ENCODE data around the gene ADORA2B. TPM values are rescaled to one million over a fixed set of nuclear protein-coding genes. Genes with fewer than 3 reads are reported as not detected.
A peak's percentile ranks its signal among the peaks of the same experiment; 100 is the strongest.

The ADORA2B gene
- total and polyA plus RNA-seq, 4 donors: 0.63 to 1.2 (median 0.71) TPM; not detected in 1

DNA sequence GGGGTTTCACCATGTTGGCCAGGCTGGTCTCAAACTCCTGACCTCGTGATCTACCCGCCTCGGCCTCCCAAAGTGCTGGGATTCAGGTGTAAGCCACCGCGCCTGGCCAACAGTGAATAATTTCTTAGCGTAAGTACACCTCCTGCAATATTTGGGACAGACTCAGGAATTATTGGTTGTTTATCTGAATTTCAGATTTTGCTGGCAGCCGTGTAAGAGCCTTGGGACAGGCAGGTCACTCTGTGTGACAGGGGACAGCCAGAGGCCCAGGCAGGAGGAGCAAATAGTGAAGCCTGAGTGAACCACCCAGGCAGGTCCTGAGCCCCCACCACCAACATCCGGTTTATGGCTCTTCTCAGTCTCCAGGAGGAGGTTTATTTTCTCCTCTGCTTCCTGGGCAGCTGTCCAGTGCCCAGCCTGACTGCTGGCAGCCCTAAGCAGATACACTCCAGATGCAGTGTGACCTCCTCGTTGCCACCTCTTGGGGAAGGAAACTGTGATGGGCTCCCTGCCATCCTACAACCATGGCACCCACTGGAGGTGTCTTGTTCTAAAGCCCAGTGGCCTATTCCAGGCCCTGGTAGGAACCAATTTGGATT, 26.2 kb upstream of the ADORA2B start:
- intact Hi-C loops (cut with DNase I): no loop called here

DNA sequence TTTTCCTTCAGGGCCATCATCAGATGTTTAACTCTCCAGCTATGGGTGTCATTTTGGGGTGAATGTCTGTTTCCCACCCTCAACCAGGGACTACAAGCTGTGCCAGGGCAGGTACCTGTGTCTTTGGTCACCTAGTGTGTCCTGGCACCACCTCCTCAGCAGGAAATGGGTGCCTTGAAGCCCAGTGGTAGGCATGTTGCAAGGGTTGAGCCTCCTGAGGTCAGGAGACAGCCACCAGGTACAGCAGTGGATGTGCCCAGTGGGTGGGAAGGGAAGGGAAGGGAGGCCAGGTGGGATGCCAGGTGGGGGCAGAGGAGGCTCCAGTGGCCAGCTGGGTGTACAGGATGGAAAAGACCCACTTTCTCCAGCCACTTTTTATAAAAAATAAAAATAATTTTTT, 25.5 kb upstream of the ADORA2B start:
- ATAC-seq (ENCODE audit: low FRiP score): no peak
- Histone ChIP-seq H3K4me3 (ENCODE audit: low read length in 2 of 2) (no peak overlapping the region), H3K36me3 (ENCODE audit: control insufficient read depth in 1 of 2, insufficient read depth in 2 of 2, low read length in 1 of 2) (no peaks in the 10 kb centered on the region), H3K27me3 (ENCODE audit: control insufficient read depth in 1 of 2, insufficient read depth in 2 of 2, low read length in 1 of 2) (no peaks in the 10 kb centered on the region), H3K27ac (ENCODE audit: low read depth in 1 of 2, low read length in 2 of 2) (no peak overlapping the region), H3K4me1 (ENCODE audit: control insufficient read depth in 1 of 2, insufficient read depth in 2 of 2, low read length in 2 of 2) (no peaks in the 10 kb centered on the region), H3K9me3 (ENCODE audit: control insufficient read depth, low read length) (peaks cover 1% of the 10 kb centered on the region)
- no peak for DNase-seq
- intact Hi-C loops (cut with DNase I): no loop called here

More for the DNA sequence above, 26.2 kb upstream of the ADORA2B start:
- no peaks in the 10 kb centered on the region for H3K4me1 ChIP-seq (ENCODE audit: control insufficient read depth in 1 of 2, insufficient read depth in 2 of 2, low read length in 2 of 2)
- no peak overlapping the region for H3K4me3 ChIP-seq (ENCODE audit: low read length in 2 of 2)
- peaks cover 1% of the 10 kb centered on the region for H3K9me3 ChIP-seq (ENCODE audit: control insufficient read depth, low read length)
- H3K36me3 ChIP-seq (ENCODE audit: control insufficient read depth in 1 of 2, insufficient read depth in 2 of 2, low read length in 1 of 2): no peaks in the 10 kb centered on the region
- ATAC-seq (ENCODE audit: low FRiP score) (no peak), DNase-seq (no peak)
- no peaks in the 10 kb centered on the region for H3K27me3 ChIP-seq (ENCODE audit: control insufficient read depth in 1 of 2, insufficient read depth in 2 of 2, low read length in 1 of 2)
- H3K27ac ChIP-seq (ENCODE audit: low read depth in 1 of 2, low read length in 2 of 2): no peak overlapping the region
- WGBS, 2 donors: 80 to 82% methylated on average over 9 of the region's 9 CpGs

DNA sequence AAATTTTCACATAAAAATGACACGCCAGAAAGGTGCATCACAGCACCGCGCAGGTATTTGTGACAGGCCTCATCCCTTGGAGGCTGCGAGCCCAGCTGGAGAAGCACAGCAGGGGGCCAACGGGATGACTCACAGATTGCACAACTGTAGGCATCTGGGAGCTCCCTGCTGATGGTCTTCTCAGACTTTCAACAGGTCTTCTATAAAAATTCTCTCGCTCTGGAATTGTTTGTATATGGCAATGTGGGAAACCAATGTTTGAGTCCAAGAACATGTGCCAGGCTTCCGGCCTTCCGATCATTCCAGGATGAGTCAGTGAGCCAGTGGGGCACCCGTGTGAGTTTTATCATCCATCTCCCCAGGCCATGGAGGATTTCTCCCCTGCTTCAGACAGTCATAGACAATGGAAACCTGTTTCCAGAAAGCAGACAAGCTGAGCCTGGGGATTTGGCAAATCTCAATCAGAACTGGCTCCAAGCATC, 24.1 kb upstream of the ADORA2B start:
- 68 to 70% methylated on average over 9 of the region's 9 CpGs for WGBS, 2 donors
- no peak for DNase-seq
- intact Hi-C loops (cut with DNase I): no loop called here
- Histone ChIP-seq H3K4me1 (ENCODE audit: control insufficient read depth in 1 of 2, insufficient read depth in 2 of 2, low read length in 2 of 2) (no peaks in the 10 kb centered on the region), H3K9me3 (ENCODE audit: control insufficient read depth, low read length) (peaks cover 1% of the 10 kb centered on the region), H3K36me3 (ENCODE audit: control insufficient read depth in 1 of 2, insufficient read depth in 2 of 2, low read length in 1 of 2) (no peaks in the 10 kb centered on the region), H3K4me3 (ENCODE audit: low read length in 2 of 2) (no peak overlapping the region), H3K27me3 (ENCODE audit: control insufficient read depth in 1 of 2, insufficient read depth in 2 of 2, low read length in 1 of 2) (no peaks in the 10 kb centered on the region), H3K27ac (ENCODE audit: low read depth in 1 of 2, low read length in 2 of 2) (no peak overlapping the region)
- ATAC-seq (ENCODE audit: low FRiP score): no peak

DNA sequence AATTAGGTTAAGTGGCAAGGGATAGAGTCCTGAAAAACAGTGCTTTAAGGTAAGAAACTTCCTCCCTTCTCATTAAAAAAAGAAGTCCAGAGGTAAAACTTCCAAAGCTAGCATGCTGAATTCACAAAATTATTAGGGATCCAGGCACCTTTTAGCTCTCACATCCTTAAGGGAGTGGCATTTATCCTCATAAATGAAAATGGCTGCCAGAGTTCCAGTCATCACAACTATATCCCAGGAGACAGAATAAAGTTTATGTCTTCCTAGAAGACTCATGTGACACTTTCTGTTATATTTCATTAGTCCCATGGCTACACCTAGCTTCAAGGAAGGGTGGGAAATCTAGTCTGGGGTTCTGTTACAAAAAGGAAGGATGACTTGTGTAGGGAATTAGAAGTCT, 23.3 kb upstream of the ADORA2B start:
- H3K4me3 ChIP-seq (ENCODE audit: low read length in 2 of 2): no peak overlapping the region
- no peaks in the 10 kb centered on the region for H3K36me3 ChIP-seq (ENCODE audit: control insufficient read depth in 1 of 2, insufficient read depth in 2 of 2, low read length in 1 of 2)
- ATAC-seq (ENCODE audit: low FRiP score) (no peak), DNase-seq (no peak)
- intact Hi-C loops (cut with DNase I): no loop called here
- H3K27me3 ChIP-seq (ENCODE audit: control insufficient read depth in 1 of 2, insufficient read depth in 2 of 2, low read length in 1 of 2): no peaks in the 10 kb centered on the region
- no peak overlapping the region for H3K27ac ChIP-seq (ENCODE audit: low read depth in 1 of 2, low read length in 2 of 2)
- peaks cover 1% of the 10 kb centered on the region for H3K9me3 ChIP-seq (ENCODE audit: control insufficient read depth, low read length)
- H3K4me1 ChIP-seq (ENCODE audit: control insufficient read depth in 1 of 2, insufficient read depth in 2 of 2, low read length in 2 of 2): no peaks in the 10 kb centered on the region

DNA sequence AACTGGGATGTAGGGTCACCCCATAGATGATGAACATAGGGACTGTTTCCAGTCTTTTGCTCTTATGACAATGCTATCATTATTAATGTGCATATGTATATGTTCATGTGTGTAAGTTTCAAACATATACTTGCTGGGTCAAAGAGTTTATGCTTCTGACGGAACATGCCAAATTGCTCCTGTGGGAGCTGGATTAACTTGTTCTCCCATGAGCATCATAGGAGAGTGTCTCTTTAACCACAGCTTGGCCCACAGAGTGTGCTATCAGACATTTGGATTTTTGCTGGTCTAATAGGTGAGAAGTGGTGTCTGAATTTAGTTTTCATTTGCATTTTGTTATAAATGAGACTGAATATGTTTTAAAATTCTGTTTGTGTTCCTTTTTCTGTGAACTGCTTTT, 22.3 kb upstream of the ADORA2B start:
- no peak overlapping the region for H3K27ac ChIP-seq (ENCODE audit: low read depth in 1 of 2, low read length in 2 of 2)
- no peak overlapping the region for H3K4me3 ChIP-seq (ENCODE audit: low read length in 2 of 2)
- H3K27me3 ChIP-seq (ENCODE audit: control insufficient read depth in 1 of 2, insufficient read depth in 2 of 2, low read length in 1 of 2): no peaks in the 10 kb centered on the region
- no peaks in the 10 kb centered on the region for H3K4me1 ChIP-seq (ENCODE audit: control insufficient read depth in 1 of 2, insufficient read depth in 2 of 2, low read length in 2 of 2)
- H3K36me3 ChIP-seq (ENCODE audit: control insufficient read depth in 1 of 2, insufficient read depth in 2 of 2, low read length in 1 of 2): no peaks in the 10 kb centered on the region
- 60 to 78% methylated on average over 1 of the region's 1 CpG for WGBS, 2 donors
- peaks cover 1% of the 10 kb centered on the region for H3K9me3 ChIP-seq (ENCODE audit: control insufficient read depth, low read length)
- intact Hi-C loops (cut with DNase I): no loop called here
- no peak for DNase-seq
- no peak for ATAC-seq (ENCODE audit: low FRiP score)

DNA sequence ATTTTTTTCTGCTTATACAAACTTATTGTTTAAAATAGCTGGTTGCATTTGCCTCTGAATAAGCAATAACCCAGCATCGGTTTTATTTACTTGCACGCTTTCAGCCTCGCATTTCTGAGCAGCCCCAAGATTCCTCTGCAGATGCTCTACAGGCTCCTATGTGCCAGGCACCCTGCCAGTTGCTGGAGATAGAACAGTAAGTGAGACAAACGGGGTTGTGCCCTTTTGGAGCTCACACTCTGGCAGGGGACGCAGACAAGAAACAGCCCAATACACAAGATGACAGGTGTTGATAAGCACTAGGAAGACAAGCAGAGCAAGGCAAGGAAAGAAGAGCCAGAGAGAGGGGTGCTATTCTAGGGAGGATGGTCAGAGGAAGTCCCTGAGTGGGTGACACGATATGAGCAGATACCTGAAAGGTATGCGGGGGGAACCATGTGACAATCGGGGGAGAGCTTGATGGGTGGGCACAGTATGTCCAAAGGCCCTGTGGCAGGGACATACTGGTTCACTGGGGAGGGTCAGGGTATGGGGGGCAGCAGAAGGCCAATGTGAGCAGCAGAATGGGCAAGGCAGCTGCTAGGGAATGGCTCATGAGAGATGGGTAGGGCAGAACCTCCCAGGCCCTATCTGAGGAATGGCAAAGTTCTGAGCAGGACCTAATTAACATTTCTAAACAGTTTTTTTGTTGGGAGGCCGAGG, 18.7 kb upstream of the ADORA2B start:
- Histone ChIP-seq H3K27me3 (ENCODE audit: control insufficient read depth in 1 of 2, insufficient read depth in 2 of 2, low read length in 1 of 2) (no peaks in the 10 kb centered on the region), H3K9me3 (ENCODE audit: control insufficient read depth, low read length) (no peaks in the 10 kb centered on the region), H3K4me1 (ENCODE audit: control insufficient read depth in 1 of 2, insufficient read depth in 2 of 2, low read length in 2 of 2) (no peaks in the 10 kb centered on the region), H3K4me3 (ENCODE audit: low read length in 2 of 2) (no peak overlapping the region), H3K27ac (ENCODE audit: low read depth in 1 of 2, low read length in 2 of 2) (no peak overlapping the region), H3K36me3 (ENCODE audit: control insufficient read depth in 1 of 2, insufficient read depth in 2 of 2, low read length in 1 of 2) (no peaks in the 10 kb centered on the region)
- DNase-seq: peak in 1 of 2 donors; percentile 8
- intact Hi-C loops (cut with DNase I): no loop called here
- no peak for ATAC-seq (ENCODE audit: low FRiP score)
- 78 to 81% methylated on average over 9 of the region's 9 CpGs for WGBS, 2 donors

DNA sequence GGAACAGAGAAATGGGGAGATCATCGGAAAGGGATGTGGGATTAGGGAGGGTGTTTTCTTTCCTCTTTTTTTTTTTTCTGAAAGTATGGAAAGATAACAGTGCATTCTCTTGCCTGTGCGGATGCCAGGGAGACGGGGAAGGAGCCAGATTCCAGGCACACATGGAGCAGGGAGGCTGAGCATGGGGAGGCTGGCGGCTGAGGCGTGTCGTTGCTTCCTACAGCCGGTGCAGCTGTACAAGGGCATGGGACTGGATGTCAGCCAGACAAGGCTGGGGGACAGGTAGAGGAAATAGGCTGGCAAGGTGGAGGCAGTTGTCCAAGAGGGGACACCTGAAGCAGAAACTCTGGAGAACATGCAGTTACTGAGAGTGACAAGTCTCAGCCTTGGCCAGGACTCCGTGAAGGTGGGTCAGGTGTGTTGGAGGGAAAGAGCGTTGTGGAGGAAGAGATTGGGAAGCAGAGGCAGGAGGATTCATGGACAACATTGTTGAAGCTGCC, 16.6 kb upstream of the ADORA2B start:
- H3K36me3 ChIP-seq (ENCODE audit: control insufficient read depth in 1 of 2, insufficient read depth in 2 of 2, low read length in 1 of 2): no peaks in the 10 kb centered on the region
- no peaks in the 10 kb centered on the region for H3K4me1 ChIP-seq (ENCODE audit: control insufficient read depth in 1 of 2, insufficient read depth in 2 of 2, low read length in 2 of 2)
- H3K4me3 ChIP-seq (ENCODE audit: low read length in 2 of 2): no peak overlapping the region
- WGBS, 2 donors: 42 to 43% methylated on average over 9 of the region's 9 CpGs
- DNase-seq (peak in 1 of 2 donors; percentile 40), ATAC-seq (ENCODE audit: low FRiP score) (no peak)
- intact Hi-C loops (cut with DNase I): no loop called here
- H3K27me3 ChIP-seq (ENCODE audit: control insufficient read depth in 1 of 2, insufficient read depth in 2 of 2, low read length in 1 of 2): no peaks in the 10 kb centered on the region
- H3K27ac ChIP-seq (ENCODE audit: low read depth in 1 of 2, low read length in 2 of 2): no peak overlapping the region
- no peaks in the 10 kb centered on the region for H3K9me3 ChIP-seq (ENCODE audit: control insufficient read depth, low read length)

DNA sequence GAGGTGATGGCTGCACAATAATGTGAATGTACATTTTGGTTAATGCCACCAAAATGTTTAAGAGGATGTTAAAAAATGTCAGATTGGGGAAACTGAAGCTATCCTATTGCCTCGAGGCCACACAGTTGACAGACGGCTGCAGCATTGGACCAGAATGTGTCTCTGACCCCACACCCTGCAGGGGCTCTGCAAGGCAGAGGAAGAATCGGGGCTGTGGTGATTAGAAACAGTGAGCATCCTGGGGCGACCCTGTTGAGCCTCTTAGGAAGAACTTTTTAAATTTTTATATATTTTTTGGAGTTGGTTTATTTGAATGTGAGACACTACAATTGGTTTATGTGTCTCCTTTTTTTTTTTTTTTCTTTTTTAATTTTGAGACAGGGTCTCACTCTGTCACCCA, 15.0 kb upstream of the ADORA2B start:
- Histone ChIP-seq H3K9me3 (ENCODE audit: control insufficient read depth, low read length) (no peaks in the 10 kb centered on the region), H3K36me3 (ENCODE audit: control insufficient read depth in 1 of 2, insufficient read depth in 2 of 2, low read length in 1 of 2) (no peaks in the 10 kb centered on the region), H3K27me3 (ENCODE audit: control insufficient read depth in 1 of 2, insufficient read depth in 2 of 2, low read length in 1 of 2) (no peaks in the 10 kb centered on the region), H3K27ac (ENCODE audit: low read depth in 1 of 2, low read length in 2 of 2) (no peak overlapping the region), H3K4me3 (ENCODE audit: low read length in 2 of 2) (no peak overlapping the region), H3K4me1 (ENCODE audit: control insufficient read depth in 1 of 2, insufficient read depth in 2 of 2, low read length in 2 of 2) (no peaks in the 10 kb centered on the region)
- ATAC-seq (ENCODE audit: low FRiP score) (no peak), DNase-seq (peak in 1 of 2 donors; percentile 59)
- WGBS, 2 donors: 71 to 76% methylated on average over 4 of the region's 4 CpGs
- intact Hi-C loops (cut with DNase I): no loop called here

DNA sequence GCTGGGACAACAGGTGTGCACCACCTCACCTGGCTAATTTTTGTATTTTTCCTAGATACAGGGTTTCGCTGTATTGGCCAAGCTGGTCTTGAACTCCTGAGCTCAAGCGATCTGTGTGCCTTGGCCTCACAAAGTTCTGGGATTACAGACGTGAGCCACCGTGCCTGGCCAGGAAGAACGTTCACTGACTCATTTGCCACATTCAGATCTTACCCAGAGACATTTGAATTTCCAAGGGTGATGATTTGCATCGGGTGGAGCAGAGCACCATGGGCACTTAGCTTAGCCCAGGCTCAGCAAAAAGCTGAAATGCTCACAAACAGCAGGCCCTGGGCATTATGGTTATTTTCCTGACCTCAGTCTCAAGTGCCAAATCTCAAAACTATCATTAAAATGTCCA, 14.5 kb upstream of the ADORA2B start:
- Histone ChIP-seq H3K36me3 (ENCODE audit: control insufficient read depth in 1 of 2, insufficient read depth in 2 of 2, low read length in 1 of 2) (no peaks in the 10 kb centered on the region), H3K4me3 (ENCODE audit: low read length in 2 of 2) (no peak overlapping the region), H3K4me1 (ENCODE audit: control insufficient read depth in 1 of 2, insufficient read depth in 2 of 2, low read length in 2 of 2) (no peaks in the 10 kb centered on the region), H3K9me3 (ENCODE audit: control insufficient read depth, low read length) (no peaks in the 10 kb centered on the region), H3K27me3 (ENCODE audit: control insufficient read depth in 1 of 2, insufficient read depth in 2 of 2, low read length in 1 of 2) (no peaks in the 10 kb centered on the region), H3K27ac (ENCODE audit: low read depth in 1 of 2, low read length in 2 of 2) (no peak overlapping the region)
- WGBS, 2 donors: 66 to 67% methylated on average over 6 of the region's 6 CpGs
- no peak for DNase-seq
- intact Hi-C loops (cut with DNase I): no loop called here
- ATAC-seq (ENCODE audit: low FRiP score): no peak

Measured in aorta (tissue), 5 donors.